H9 (cell line): ENCODE data around the gene CMTM7. TPM values are rescaled to one million over a fixed set of nuclear protein-coding genes. Genes with fewer than 3 reads are reported as not detected.

ENCODE experiments used
- DNase-seq: peaks from one replicate; pipeline ENCODE4 v3.0.0-alpha.2; 2017
- H2AFZ ChIP-seq: one replicate; pipeline ENCODE4 v1.6.1; 2013; ENCODE audit warnings: mild to moderate bottlenecking, low read length, control low read depth, moderate library complexity
- H2AK5ac ChIP-seq: 2 replicates; pipeline ENCODE4 v1.6.1; 2013; ENCODE audit warnings: low read length, control low read depth, mixed read lengths; ENCODE audit not compliant: insufficient read length
- H2BK120ac ChIP-seq: one replicate; pipeline ENCODE4 v1.6.1; 2013; ENCODE audit warnings: low read depth, mild to moderate bottlenecking, low read length, control low read depth, inconsistent platforms; ENCODE audit not compliant: poor library complexity, severe bottlenecking
- H2BK12ac ChIP-seq: 2 replicates; pipeline ENCODE4 v1.6.1; 2013; ENCODE audit warnings: low read length, control low read depth, mixed read lengths, low read depth; ENCODE audit not compliant: insufficient read length
- H2BK15ac ChIP-seq: 2 replicates; pipeline ENCODE4 v1.6.1; 2013; ENCODE audit warnings: low read depth, low read length, control low read depth
- H2BK20ac ChIP-seq: one replicate; pipeline ENCODE4 v1.6.1; 2013; ENCODE audit warnings: low read depth, mild to moderate bottlenecking, low read length, control low read depth, inconsistent platforms; ENCODE audit not compliant: poor library complexity, severe bottlenecking
- H2BK5ac ChIP-seq: 2 replicates; pipeline ENCODE4 v1.6.1; 2013; ENCODE audit warnings: low read length, control low read depth, mixed read lengths; ENCODE audit not compliant: insufficient read length
- H3K14ac ChIP-seq: 2 replicates; pipeline ENCODE4 v1.6.1; 2013; ENCODE audit warnings: low read length, control low read depth; ENCODE audit not compliant: insufficient read depth
- H3K18ac ChIP-seq: 2 replicates; pipeline ENCODE4 v1.6.1; 2013; ENCODE audit warnings: low read depth, mild to moderate bottlenecking, mixed read lengths, low read length, control low read depth; ENCODE audit not compliant: insufficient read length
- H3K23ac ChIP-seq: 2 replicates; pipeline ENCODE4 v1.6.1; 2013; ENCODE audit warnings: low read length, control low read depth, mixed read lengths, low read depth; ENCODE audit not compliant: insufficient read length
- H3K23me2 ChIP-seq: 2 replicates; pipeline ENCODE4 v1.6.1; 2013; ENCODE audit warnings: low read depth, mild to moderate bottlenecking, mixed read lengths, low read length, control low read depth; ENCODE audit not compliant: insufficient read length, poor library complexity, severe bottlenecking
- H3K27ac ChIP-seq: 2 replicates; pipeline ENCODE4 v1.5.1; 2013; ENCODE audit warnings: low read length, control low read depth, mixed read lengths, low read depth; ENCODE audit not compliant: insufficient read length
- H3K27me3 ChIP-seq: 2 replicates; pipeline ENCODE4 v1.6.1; 2013; ENCODE audit warnings: low read length, control low read depth, inconsistent platforms; ENCODE audit not compliant: insufficient read depth
- H3K4ac ChIP-seq: 2 replicates; pipeline ENCODE4 v1.6.1; 2013; ENCODE audit warnings: low read depth, mild to moderate bottlenecking, control low read depth, inconsistent platforms, low read length, moderate library complexity
- H3K4me1 ChIP-seq: 2 replicates; pipeline ENCODE4 v1.6.1; 2013; ENCODE audit warnings: low read length, control low read depth, inconsistent platforms; ENCODE audit not compliant: insufficient read depth
- H3K4me2 ChIP-seq: 2 replicates; pipeline ENCODE4 v1.6.1; 2013; ENCODE audit warnings: low read length, control low read depth, mixed read lengths; ENCODE audit not compliant: insufficient read length, insufficient read depth
- H3K56ac ChIP-seq: 2 replicates; pipeline ENCODE4 v1.6.1; 2013; ENCODE audit warnings: low read depth, mild to moderate bottlenecking, mixed read lengths, low read length, control low read depth; ENCODE audit not compliant: insufficient read length
- H3K79me1 ChIP-seq: 2 replicates; pipeline ENCODE4 v1.6.1; 2013; ENCODE audit warnings: low read depth, mild to moderate bottlenecking, moderate library complexity, low read length, control low read depth, inconsistent platforms; ENCODE audit not compliant: insufficient read depth, poor library complexity, severe bottlenecking
- H3K79me2 ChIP-seq: 2 replicates; pipeline ENCODE4 v1.6.1; 2013; ENCODE audit warnings: low read length, control low read depth, inconsistent platforms; ENCODE audit not compliant: insufficient read depth
- H3K9ac ChIP-seq: 2 replicates; pipeline ENCODE4 v1.6.1; 2013; ENCODE audit warnings: low read length, control low read depth, mixed read lengths; ENCODE audit not compliant: insufficient read length; ENCODE audit errors: extremely low read depth
- H3K9me3 ChIP-seq: one replicate; pipeline ENCODE4 v1.6.1; 2013; ENCODE audit warnings: low read depth, low read length, inconsistent platforms; ENCODE audit not compliant: control insufficient read depth
- H3T11ph ChIP-seq: one replicate; pipeline ENCODE4 v1.6.1; 2013; ENCODE audit warnings: mild to moderate bottlenecking, low read length, control low read depth, inconsistent platforms
- H4K20me1 ChIP-seq: one replicate; pipeline ENCODE4 v1.6.1; 2013; ENCODE audit not compliant: control insufficient read depth, insufficient read length, insufficient read depth
- H4K5ac ChIP-seq: 2 replicates; pipeline ENCODE4 v1.6.1; 2013; ENCODE audit warnings: low read depth, mild to moderate bottlenecking, mixed read lengths, low read length, control low read depth; ENCODE audit not compliant: insufficient read length
- H4K8ac ChIP-seq: replicated peaks from 2 replicates; pipeline ENCODE4 v1.6.1; 2013; ENCODE audit warnings: low read length, control low read depth, mixed read lengths, low read depth; ENCODE audit not compliant: insufficient read length
- H4K91ac ChIP-seq: 2 replicates; pipeline ENCODE4 v1.6.1; 2013; ENCODE audit warnings: low read depth, mild to moderate bottlenecking, moderate library complexity, mixed read lengths, low read length, control low read depth; ENCODE audit not compliant: insufficient read length
- H3K27ac Mint-ChIP-seq, 3 experiments: 2 replicates in 2 of 3; 3 replicates in 1 of 3; pipeline ENCODE4 v1.8.0; 2020 to 2021; ENCODE audit warnings: mixed read lengths in 3 of 3, mild to moderate bottlenecking in 1 of 3, moderate library complexity in 1 of 3
- H3K27me3 Mint-ChIP-seq: 2 replicates; pipeline ENCODE4 v1.8.0; 2021; ENCODE audit warnings: low read depth, mild to moderate bottlenecking, moderate library complexity, mixed read lengths
- H3K36me3 Mint-ChIP-seq, 3 experiments: 2 replicates in 2 of 3; 3 replicates in 1 of 3; pipeline ENCODE4 v1.8.0; 2020 to 2021; ENCODE audit warnings: low read depth in 3 of 3, mixed read lengths in 3 of 3; ENCODE audit not compliant: insufficient read depth in 1 of 3
- H3K4me1 Mint-ChIP-seq, 2 experiments: 2 replicates each; pipeline ENCODE4 v1.8.0; 2020; ENCODE audit warnings: mixed read lengths in 2 of 2
- H3K4me3 Mint-ChIP-seq, 2 experiments: 2 replicates in 1 of 2; 3 replicates in 1 of 2; pipeline ENCODE4 v1.8.0; 2020 to 2021; ENCODE audit warnings: mild to moderate bottlenecking in 2 of 2, mixed read lengths in 2 of 2, moderate library complexity in 1 of 2
- H3K9me3 Mint-ChIP-seq, 2 experiments: 2 replicates in 1 of 2; 3 replicates in 1 of 2; pipeline ENCODE4 v1.8.0; 2020; ENCODE audit warnings: mild to moderate bottlenecking in 2 of 2, mixed read lengths in 2 of 2, moderate library complexity in 1 of 2
- CTCF ChIP-seq: fragments of 200-600 bp; sonication (generic); conservative IDR thresholded peaks from 3 replicates; pipeline ENCODE4 v1.8.0; 2021; ENCODE audit warnings: antibody characterized with exemption, mild to moderate bottlenecking
- WGBS: extraction: QIAGEN DNeasy Blood & Tissue Kit; methylation state at CpG from one replicate; pipeline ENCODE4 v1.1.7; 2013; ENCODE audit warnings: missing lambda C conversion rate, low lambda C conversion rate, mixed read lengths; ENCODE audit not compliant: insufficient read length; ENCODE audit errors: extremely low coverage; 5-methylcytosine and 5-hydroxymethylcytosine counted together
- total RNA-seq: library from RNA; stranded (reverse); gene quantifications from 2 replicates; pipeline ENCODE4 v1.2.1, GENCODE V29; 2021

The CMTM7 gene
- total RNA-seq, 1 experiment from 2014 or later = 23.9 TPM

DNA sequence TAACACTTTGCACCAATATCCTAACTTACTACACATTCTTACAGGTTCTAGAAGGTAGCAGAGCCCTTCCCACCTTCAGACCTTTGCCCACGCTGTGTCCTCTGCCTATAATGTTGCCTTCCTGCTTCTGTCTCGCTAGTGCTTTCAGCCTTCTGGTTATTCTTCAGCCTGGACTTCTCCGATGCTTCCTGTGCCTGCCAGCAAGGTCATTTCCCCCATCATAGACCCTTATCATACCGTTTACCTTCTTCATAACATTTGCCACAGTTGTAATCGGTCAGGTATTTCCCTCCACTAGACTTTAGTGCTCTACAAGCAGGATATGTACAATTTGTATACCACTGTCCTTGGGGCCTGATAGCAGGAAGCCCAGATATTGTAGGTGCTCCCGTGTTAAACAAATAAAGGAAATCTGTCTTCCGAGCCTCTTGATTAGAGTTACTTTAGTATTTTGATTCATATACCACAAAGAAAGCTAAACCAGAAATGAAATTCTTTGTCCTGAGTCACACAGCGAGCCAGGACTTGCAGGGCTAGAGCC is 35.8 kb upstream of the CMTM7 start:
- WGBS = no CpG with 5 or more reads among the region's 8 CpGs
- no peak overlapping the region; a peak in 1 of 5 replicates for H3K4me3 Mint-ChIP-seq

More for the DNA sequence above, 35.8 kb upstream of the CMTM7 start:
- no peaks in the 10 kb centered on the region for H3K23me2 ChIP-seq
- H3K79me2 ChIP-seq = no peaks in the 10 kb centered on the region
- Mint-ChIP-seq H3K9me3 (no peaks in the 10 kb centered on the region), H3K27me3 (no peaks in the 10 kb centered on the region), H3K27ac (no peak overlapping the region; a peak in 1 of 7 replicates), H3K36me3 (peaks cover 0 to 9% (median 3%) of the 10 kb centered on the region in 3 experiments; a peak in 3 of 7 replicates), H3K4me1 (peaks cover 21 to 27% of the 10 kb centered on the region in 2 experiments)
- H3K14ac ChIP-seq = no peak overlapping the region
- H3T11ph ChIP-seq = no peak overlapping the region
- no peak for TF ChIP-seq CTCF
- H4K5ac ChIP-seq = no peak overlapping the region
- H3K4ac ChIP-seq = no peak overlapping the region
- H2BK15ac ChIP-seq = no peak overlapping the region
- H3K4me2 ChIP-seq = no peak overlapping the region
- H3K79me1 ChIP-seq = no peaks in the 10 kb centered on the region
- no peak overlapping the region for H2BK120ac ChIP-seq
- no peak overlapping the region for H4K91ac ChIP-seq
- no peak overlapping the region for H3K27ac ChIP-seq
- no peak overlapping the region for H4K8ac ChIP-seq
- no peak overlapping the region for H3K18ac ChIP-seq
- no peak for DNase-seq
- no peak overlapping the region for H2AK5ac ChIP-seq
- H4K20me1 ChIP-seq = no peaks in the 10 kb centered on the region
- H2BK12ac ChIP-seq = no peak overlapping the region
- no peak overlapping the region for H3K23ac ChIP-seq
- H3K27me3 ChIP-seq = no peaks in the 10 kb centered on the region
- no peak overlapping the region for H2BK5ac ChIP-seq
- H3K9ac ChIP-seq = no peak overlapping the region
- H3K4me1 ChIP-seq = no peaks in the 10 kb centered on the region; the same call in 1 of the 2 replicates
- H3K56ac ChIP-seq = no peak overlapping the region
- no peaks in the 10 kb centered on the region for H3K9me3 ChIP-seq
- no peak overlapping the region for H2AFZ ChIP-seq
- no peak overlapping the region for H2BK20ac ChIP-seq
